ENCODE measurements around the gene CDIPT. TPM values are rescaled to one million over a fixed set of nuclear protein-coding genes. Genes with fewer than 3 reads are reported as not detected.

CDIPT gene
- total and polyA plus RNA-seq, 2 of the 13 experiments (the other 11 are each of a cell fraction or from before 2014, with no cell fraction given) = 54.9 to 97.5 TPM

- no peaks in the 10 kb centered on the region for H3K79me2 ChIP-seq (ENCODE audit: insufficient read depth, low read length)
- WGBS (ENCODE audit: low lambda C conversion rate) = 98% methylated on average over 3 of the region's 15 CpGs
These were observed 26.4 kb downstream of the CDIPT start for GRCh38 chr16:29836623-29837022.

More at GRCh38 chr16:29836623-29837022, 26.4 kb downstream of the CDIPT start:
- intact Hi-C loops (cut with micrococcal nuclease; ENCODE audit: unreplicated experiment) = no loop called here
- Histone ChIP-seq H3K9ac (ENCODE audit: insufficient read depth, low read depth, low read length) (no peak overlapping the region), H3K9me3 (ENCODE audit: low read length) (no peaks in the 10 kb centered on the region), H3K27me3 (ENCODE audit: control insufficient read depth in 1 of 2, insufficient read depth in 2 of 2, low read length in 2 of 2) (no peaks in the 10 kb centered on the region), H3K4me3 (replicated peaks in 1 of 3; ENCODE audit: insufficient read depth in 1 of 3, low read depth in 2 of 3, low read length in 3 of 3) (no peak overlapping the region), H3K27ac (ENCODE audit: extremely low read length, insufficient read depth, low read length) (no peak overlapping the region), H3K4me2 (ENCODE audit: low read depth, low read length) (no peak overlapping the region), H4K20me1 (ENCODE audit: insufficient read depth, low read length) (no peaks in the 10 kb centered on the region), H3K36me3 (replicated peaks in 1 of 2; ENCODE audit: control insufficient read depth in 1 of 2, insufficient read depth in 2 of 2, low read length in 2 of 2) (peaks cover 5 to 13% of the 10 kb centered on the region in 2 experiments; a peak in 4 of 5 replicates), H3K4me1 (ENCODE audit: insufficient read depth, low read length) (no peaks in the 10 kb centered on the region), H2AFZ (ENCODE audit: low read length) (no peak overlapping the region)
- ATAC-seq = no peak
- DNase-seq (ENCODE audit: low spot score) = no peak
- BruUV-seq (replicated peaks) = no TSS peak
- in situ Hi-C loops (cut with HindIII; ENCODE audit: extremely low pct_ligation_motif_present, low pct_unique_long_range_greater_than_20kb) = no loop called here
- no peak for FAIRE-seq
- POLR2A ChIA-PET = interaction anchor here (1.4 kb wide), 1 partner anchor 12 kb away, joined by 3 read pairs; no protein-coding TSS in a partner anchor
- CTCF ChIA-PET (ENCODE audit: low intra/inter-chr PET ratio, low total read pairs) = interaction anchor here (0.6 kb wide), 1 partner anchor 130 kb away, joined by 3 read pairs; no protein-coding TSS in a partner anchor
- TF ChIP-seq TEAD2 (CRISPR knock-in tag; IDR thresholded peaks at IDR 0.05) (no peak), TRIM22 (IDR thresholded peaks at IDR 0.05) (no peak), CENPX (CRISPR knock-in tag; IDR thresholded peaks at IDR 0.05) (no peak), ZHX2 (IDR thresholded peaks at IDR 0.05; ENCODE audit: low read depth) (no peak), ZHX2 (CRISPR knock-in tag; IDR thresholded peaks at IDR 0.05; ENCODE audit: borderline replicate concordance) (no peak), KLF6 (CRISPR knock-in tag; IDR thresholded peaks at IDR 0.05) (no peak), PITX1 (CRISPR knock-in tag; IDR thresholded peaks at IDR 0.05) (no peak), HDAC1 (CRISPR knock-in tag; IDR thresholded peaks at IDR 0.05) (no peak), SUZ12 (IDR thresholded peaks at IDR 0.05; ENCODE audit: low read depth, low read length) (no peak), KAT8 (CRISPR knock-in tag; IDR thresholded peaks at IDR 0.05) (no peak), ZNF761 (CRISPR knock-in tag; conservative IDR thresholded peaks at IDR 0.05) (no peak), ZMYM2 (CRISPR knock-in tag; IDR thresholded peaks at IDR 0.05) (no peak)
